Measurements from ENCODE around the gene LRP2BP.

GRCh38 chr4:185412412-185412811 is 16.7 kb upstream of the LRP2BP start:
- TF ChIP-seq ARNTL (CRISPR knock-in tag; IDR thresholded peaks at IDR 0.05; ENCODE audit: borderline replicate concordance, low read depth), result no peak
- no peak for TF ChIP-seq CSDC2 (CRISPR knock-in tag; IDR thresholded peaks at IDR 0.05)
- TF ChIP-seq ESRRG (CRISPR knock-in tag; IDR thresholded peaks at IDR 0.05), result no peak
- no peak for TF ChIP-seq CREB5 (CRISPR knock-in tag; IDR thresholded peaks at IDR 0.05; ENCODE audit: low read depth)
- no peak for TF ChIP-seq ZFP3 (CRISPR knock-in tag; IDR thresholded peaks at IDR 0.05)
- TF ChIP-seq ISL1 (CRISPR knock-in tag; IDR thresholded peaks at IDR 0.05), result no peak
- no peak for TF ChIP-seq TOX (CRISPR knock-in tag; IDR thresholded peaks at IDR 0.05; ENCODE audit: borderline replicate concordance)
- TF ChIP-seq PATZ1 (CRISPR knock-in tag; IDR thresholded peaks at IDR 0.05; ENCODE audit: borderline replicate concordance), result no peak
- no peak for TF ChIP-seq ZC3H10 (CRISPR knock-in tag; IDR thresholded peaks at IDR 0.05)
- no peak for TF ChIP-seq ZNF70 (CRISPR knock-in tag; IDR thresholded peaks at IDR 0.05)
